ENCODE data around the gene CTH.

GRCh38 chr1:70434253-70434859 lies 23.3 kb downstream of the CTH start:
- TF ChIP-seq CTCF (IDR thresholded peaks at IDR 0.05) (no peak), POLR2AphosphoS5 (IDR thresholded peaks at IDR 0.05; ENCODE audit: low read depth, low read length) (no peak), TCF7L2 (IDR thresholded peaks at IDR 0.05; ENCODE audit: low read depth, low read length) (no peak), REST (IDR thresholded peaks at IDR 0.05; ENCODE audit: insufficient read depth in 1 of 2, low read depth in 2 of 2, low read length in 1 of 2) (no peak)

Measured in Panc1 (cell line).